ENCODE results near the gene PAM.

DNA sequence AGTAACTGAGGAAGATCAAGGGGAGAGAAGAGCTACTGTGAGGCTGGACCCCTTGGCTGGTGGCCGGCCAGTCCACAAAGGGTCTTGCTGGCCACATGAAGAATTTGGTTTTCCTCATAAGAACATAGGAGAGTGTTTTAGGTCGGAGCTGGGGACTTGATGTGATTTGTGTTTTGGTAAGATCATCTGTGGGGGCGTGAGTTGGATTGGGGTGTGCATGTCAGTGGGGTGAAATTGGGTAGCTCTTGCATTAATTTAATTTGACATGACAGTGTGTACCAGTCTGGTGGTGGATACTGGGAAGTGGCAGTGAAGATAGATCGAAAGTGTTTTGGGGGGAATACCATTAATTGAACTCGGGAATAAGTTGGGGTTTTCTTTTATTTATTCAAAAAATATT is 8.6 kb downstream of the PAM start:
- no peak for TF ChIP-seq POLR2A (IDR thresholded peaks at IDR 0.05; ENCODE audit: borderline replicate concordance, extremely low read depth, insufficient read depth, insufficient read length)
- TF ChIP-seq, protein P1, sequence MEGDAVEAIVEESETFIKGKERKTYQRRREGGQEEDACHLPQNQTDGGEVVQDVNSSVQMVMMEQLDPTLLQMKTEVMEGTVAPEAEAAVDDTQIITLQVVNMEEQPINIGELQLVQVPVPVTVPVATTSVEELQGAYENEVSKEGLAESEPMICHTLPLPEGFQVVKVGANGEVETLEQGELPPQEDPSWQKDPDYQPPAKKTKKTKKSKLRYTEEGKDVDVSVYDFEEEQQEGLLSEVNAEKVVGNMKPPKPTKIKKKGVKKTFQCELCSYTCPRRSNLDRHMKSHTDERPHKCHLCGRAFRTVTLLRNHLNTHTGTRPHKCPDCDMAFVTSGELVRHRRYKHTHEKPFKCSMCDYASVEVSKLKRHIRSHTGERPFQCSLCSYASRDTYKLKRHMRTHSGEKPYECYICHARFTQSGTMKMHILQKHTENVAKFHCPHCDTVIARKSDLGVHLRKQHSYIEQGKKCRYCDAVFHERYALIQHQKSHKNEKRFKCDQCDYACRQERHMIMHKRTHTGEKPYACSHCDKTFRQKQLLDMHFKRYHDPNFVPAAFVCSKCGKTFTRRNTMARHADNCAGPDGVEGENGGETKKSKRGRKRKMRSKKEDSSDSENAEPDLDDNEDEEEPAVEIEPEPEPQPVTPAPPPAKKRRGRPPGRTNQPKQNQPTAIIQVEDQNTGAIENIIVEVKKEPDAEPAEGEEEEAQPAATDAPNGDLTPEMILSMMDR (IDR thresholded peaks at IDR 0.05 in 2 of 3, conservative IDR thresholded peaks at IDR 0.05 in 1 of 3; ENCODE audit: borderline replicate concordance in 1 of 3, insufficient read depth in 1 of 3, low read depth in 2 of 3, low read length in 2 of 3), result no peak
- no peak for TF ChIP-seq TCF7L2 (IDR thresholded peaks at IDR 0.05; ENCODE audit: borderline replicate concordance, extremely low read depth, insufficient read depth, insufficient read length)
